T follicular helper cell (primary cell): ENCODE data around the gene C19orf81.
"Not testable (repeated sequence)": the region's sequence is repeated elsewhere in the genome, so short reads cannot be mapped to it uniquely, and the experiment has no call there.

Experiments
- DNase-seq: peaks from one replicate; pipeline ENCODE4 v3.0.0-alpha.2; 2020; ENCODE audit warnings: low read depth
- total RNA-seq, 2 experiments: gene quantifications; one replicate each; lab custom pipeline; 2026; lab: John Stamatoyannopoulos, UW

The C19orf81 gene
- 0 reads per million in 2 experiments for total RNA-seq

DNA sequence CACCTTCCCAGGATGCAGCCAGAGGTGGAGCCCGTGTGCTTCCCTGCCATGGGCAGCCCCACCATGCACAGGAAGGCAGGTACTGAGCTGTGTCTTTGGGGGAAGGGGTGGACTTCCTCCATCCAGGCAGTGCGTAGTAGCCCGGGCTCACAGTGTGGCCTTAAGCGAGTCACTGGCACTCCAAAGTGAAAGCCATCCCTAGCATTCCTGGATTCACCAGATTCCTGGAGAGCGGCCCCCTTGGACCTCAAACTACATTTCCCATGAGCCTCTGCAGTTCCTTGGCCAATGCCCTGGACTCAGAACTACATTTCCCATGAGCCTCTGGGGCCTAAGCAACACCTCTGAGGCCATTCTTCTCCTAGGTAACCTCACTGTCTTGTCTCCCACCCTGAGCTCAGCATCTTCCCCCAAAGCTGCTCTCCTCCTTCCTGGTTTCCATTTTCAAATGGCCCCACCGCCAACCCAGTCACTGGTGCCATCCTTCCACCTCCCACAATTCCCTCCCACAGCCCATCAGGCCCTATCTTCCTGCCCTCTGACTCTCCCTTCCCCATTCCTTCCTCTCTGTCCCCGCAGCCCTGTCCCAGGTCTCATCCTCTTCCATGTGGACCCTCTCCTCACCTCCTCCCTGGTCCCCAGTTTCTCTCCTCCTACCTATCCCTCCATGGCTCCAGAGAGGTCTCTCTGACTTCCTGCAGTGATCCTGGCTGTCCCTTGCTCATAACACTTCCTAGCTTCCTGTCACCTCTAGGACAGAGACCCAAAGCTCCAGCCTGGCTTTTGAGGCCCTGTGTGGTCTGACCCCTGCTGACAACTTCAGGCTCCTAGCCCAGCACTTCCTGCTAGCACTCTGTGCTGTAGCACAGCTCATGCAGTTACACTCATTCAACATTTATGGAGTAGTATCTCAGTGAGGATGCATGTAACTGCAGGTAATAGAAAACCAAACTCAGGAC lies at the start of gene C19orf81:
TSS of gene C19orf81 (plus strand) at position 13 of the 959 bp plus-strand sequence. CDS start at position 13, 0 bp downstream.
- no peak for DNase-seq

DNA sequence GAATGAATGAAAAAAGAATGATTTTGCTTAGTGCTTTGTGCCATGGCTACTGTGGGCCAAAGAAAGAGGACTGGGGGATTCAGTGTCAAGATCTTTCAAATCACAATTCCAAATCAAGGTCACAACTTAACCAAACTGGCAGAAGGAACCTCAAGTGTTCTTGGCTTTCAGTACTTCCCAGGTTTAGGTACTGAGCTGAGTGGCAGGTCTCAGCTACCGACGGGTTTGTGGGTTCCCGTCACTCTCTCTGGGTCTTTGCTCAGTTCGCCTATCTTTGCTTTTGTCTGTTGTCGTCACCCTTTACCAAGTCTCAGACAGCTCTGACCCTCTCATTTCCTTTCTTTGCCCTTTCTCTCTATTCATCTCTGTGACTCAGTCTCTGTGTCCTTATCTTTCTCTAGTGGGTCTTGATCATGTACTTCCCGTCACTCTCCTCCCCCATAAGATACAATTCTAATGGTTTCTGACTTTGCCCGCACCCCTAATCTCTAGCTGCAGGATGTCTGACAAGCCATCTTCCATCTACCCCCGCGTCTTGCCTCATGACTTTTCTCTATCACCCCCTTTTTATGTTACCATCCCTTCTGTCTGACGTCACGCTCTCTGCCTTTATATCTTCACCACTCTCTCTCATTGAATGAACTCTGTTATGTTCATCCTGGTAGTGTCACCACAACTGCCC lies 47.7 kb upstream of the C19orf81 start:
- no peak for DNase-seq

DNA sequence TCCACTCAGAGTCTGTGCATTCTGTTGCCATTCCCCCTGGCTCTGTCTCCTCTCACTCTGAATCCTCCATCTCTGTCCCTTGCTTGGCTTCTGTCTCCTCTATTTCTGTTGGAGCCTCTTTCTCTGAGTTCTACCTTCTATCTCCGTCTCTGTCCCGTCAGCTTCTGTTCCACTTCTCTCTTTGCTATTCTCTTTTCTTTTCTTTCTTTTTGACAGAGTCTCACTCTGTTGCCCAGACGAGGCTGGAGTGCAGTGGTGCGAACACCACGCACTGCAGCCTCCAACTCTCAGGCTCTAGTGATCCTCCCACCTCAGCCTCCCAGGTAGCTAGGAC lies 47.2 kb upstream of the C19orf81 start:
- no peak for DNase-seq

DNA sequence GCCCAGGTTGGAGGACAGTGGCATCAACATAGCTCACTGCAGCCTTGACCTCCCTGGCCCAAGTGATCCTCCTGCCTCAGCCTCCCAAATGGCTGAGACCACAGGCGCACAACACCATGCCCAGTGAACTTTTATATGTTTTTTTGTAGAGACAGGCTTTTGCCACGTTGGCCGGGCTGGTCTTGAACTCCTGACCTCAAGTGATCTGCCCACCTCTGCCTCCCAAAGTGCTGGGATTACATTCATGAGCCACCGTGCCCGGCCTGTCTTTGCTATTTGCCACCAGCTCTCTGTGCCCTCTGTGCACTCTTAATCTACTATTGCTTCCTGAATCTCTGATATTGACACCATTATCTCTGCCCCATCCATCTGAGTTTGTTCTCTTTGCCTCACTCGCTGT lies 46.7 kb upstream of the C19orf81 start:
- DNase-seq: no peak

DNA sequence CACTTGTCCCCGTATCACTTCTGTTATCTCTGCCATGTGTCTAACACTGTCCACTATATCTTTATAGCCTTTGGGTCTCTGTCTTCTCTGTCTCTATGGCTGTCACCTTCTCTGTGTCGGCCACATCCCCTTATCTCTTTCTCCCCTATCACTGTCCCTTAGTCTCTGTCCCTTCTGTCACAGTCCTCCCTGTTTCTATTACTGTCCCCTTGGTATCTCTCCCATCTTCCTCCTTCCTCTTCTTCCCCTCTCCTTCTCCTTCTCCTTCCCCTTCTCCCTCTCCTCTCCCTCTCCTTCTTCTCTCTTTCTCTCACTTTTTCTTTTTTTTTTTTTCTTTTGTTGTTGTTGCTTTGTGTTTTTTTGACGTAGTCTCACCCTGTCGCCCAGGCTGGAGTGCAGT lies 46.3 kb upstream of the C19orf81 start:
- DNase-seq: no peak

DNA sequence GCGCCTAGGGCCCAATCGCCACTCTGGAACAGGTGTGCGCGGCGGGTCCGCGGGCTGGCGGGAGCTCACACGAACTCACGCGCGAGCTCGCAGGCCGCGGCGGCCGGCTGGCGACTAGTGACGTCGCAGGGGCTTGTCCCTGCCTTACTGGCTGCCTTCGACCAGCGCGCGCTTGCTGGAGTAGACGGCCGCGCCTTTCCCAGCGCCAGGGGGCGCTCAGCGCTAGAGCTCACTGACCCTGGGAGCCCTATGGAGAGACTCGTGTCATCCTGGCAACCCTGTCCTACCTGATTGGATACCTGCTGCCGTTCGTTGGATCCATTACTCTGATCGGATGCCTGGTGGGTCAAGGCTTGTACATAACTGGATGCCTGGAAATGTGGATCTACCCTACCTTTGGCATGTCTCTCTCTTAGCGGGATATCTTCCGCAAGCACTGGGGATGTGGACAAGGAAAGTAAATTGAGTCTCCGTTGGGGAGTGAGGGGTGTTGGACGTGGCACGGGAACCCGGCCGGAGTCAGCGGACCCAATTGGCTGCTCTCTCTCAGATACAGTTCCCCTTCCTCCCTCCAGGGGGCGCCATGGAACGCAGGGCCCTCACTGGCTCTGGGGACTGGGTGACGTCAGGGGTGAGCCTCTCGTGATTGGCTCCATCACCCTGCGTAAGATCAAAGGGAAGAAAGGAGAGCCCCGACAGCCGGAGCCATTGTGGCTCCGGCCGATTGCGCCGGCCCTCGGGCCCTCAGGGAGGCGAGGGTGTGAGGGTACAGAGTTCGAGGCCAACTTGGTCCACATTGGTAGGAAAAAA lies 44.8 kb upstream of the C19orf81 start:
- not testable (repeated sequence) for DNase-seq

DNA sequence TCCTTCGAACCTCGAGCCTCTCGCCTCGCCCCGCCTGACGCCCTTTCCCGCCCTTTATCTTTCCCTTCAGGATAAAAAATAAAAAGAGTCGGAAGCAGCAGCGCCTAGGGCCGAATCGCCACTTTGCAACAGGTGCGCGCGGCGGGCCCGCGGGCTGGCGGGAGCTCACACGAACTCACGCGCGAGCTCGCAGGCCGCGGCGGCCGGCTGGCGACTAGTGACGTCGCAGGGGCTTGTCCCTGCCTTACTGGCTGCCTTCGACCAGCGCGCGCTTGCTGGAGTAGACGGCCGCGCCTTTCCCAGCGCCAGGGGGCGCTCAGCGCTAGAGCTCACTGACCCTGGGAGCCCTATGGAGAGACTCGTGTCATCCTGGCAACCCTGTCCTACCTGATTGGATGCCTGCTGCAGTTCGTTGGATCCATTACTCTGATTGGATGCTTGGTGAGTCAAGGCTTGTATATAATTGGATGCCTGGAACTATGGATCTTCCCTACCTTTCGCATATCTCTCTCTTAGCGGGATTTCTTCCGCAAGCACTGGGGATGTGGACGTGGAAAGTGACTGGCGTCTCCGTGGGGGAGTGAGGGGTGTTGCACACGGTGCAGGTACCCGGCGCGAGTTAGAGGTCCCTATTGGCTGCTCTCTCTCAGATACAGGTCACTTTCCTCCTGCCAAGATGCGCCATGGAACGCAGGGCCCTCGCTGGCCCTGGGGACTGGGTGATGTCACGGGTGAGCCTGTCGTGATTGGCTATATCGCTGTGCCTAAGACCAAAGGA lies 43.0 kb upstream of the C19orf81 start:
- not testable (repeated sequence) for DNase-seq

DNA sequence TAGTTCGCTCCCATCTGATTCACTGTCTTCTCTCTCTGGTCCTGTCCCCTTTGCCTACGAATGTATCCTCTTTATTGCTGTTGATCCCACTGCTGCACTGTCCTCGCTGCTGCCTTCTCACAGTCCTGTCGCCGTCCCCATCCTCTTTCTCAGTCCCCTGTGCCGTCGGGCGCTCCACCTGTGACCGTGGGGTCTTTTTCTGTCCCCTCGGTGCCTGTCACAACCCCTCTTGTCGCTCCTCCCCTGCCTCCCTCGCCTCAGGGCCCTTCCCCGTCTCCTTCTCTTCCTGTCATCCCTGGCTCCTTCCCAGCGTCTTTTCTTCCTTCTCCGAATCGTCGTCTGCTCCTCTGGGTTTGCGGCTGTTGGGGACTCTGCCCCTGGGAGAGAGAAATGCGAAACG lies 41.9 kb upstream of the C19orf81 start:
- no peak for DNase-seq

DNA sequence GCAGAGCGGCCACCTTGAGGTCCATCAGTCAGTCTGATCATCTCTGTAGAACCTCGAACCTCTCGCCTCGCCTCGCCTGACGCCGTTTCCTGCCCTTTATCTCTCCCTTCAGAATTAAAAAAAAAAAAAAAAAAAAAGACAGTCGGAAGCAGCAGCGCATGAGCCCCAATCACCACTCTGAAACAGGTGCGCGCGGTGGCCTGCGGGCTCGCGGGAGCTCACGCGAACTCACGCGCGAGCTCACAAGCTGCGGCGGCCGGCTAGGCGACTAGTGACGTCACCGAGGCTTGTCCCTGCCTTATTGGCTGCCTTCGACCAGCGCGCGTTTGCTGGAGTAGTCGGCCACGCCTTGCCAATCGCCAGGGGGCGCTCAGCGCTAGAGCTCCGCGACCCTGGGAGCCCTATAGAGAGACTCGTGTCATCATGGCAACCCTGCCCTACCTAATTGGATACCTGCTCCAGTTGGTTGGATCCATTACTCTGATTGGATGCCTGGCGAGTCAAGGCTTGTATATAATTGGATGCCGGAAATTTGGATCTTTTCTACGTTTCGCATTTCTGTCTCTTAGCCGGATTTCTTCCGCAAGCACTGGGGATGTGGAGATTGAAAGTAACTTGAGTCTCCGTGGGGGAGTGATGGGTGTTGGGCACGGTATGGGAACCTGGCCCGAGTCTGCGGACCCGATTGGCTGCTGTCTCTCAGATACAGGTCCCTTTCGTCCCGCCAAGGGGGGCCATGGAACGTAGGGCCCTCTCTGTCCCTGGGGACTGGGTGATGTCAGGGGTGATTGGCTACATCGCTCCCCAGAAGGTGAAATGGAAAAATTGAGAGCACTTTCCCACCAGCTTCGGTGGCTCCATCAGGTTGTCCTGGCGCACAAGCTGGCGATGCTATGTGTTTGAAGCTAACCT lies 41.1 kb upstream of the C19orf81 start:
- DNase-seq: peak; percentile 58

DNA sequence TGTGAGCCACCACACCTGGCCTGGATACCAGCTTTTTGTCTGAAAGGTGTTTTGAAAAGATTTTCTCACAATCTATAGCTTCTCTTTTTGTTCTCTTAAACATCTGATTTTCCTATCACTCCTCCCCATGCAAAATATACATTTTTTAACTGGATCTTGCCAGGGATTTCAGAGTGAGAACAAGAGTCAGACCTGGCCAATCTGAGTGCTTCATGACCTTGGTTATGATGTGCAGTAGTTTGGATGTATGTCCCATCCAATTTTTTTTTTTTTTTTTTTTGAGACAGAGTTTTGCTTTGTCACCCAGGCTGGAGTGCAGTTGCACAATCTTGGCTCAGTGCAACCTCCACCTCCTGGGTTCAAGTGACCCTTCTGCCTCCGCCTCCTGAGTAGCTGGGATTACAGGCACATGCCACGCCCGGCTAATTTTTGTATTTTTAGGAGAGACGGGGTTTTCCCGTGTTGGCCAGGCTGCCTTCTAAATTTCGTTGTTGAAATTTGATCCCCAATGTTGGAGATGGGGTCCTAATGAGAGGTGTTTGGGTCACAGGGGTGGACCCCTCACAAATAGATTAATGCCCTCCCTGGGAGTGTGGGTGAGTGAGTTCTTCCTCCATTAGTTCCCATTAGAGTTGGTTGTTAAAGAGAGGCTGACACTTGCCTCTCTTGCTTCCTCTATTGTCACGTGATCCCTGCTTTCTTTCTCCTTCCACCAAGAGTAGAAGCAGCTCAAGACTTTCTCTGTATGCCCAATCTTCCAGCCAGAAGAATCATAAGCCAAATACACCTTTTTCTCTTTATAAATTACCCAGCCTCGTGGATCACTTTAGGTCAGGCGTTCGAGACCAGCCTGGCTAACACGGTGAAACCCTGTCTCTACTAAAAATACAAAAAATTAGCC lies 36.5 kb upstream of the C19orf81 start:
- DNase-seq: not testable (repeated sequence)

DNA sequence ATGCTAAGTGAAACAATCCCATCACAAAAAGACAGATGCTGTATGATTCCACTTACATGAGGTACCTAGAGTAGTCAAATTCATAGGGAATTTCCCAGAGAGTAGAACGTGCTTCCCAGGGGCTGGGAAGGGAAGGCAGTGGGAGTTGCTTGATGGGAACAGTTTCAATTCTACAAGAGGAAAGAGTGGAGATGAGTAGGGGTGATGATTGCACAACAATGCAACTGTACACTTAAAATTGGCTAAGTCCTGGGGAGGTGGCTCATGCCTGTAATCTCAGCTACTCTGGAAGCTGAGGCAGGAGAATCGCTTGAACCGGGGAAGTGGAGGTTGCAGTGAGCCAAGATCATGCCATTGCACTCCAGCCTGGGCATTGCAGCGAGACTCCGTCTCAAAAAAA lies 30.9 kb upstream of the C19orf81 start:
- not testable (repeated sequence) for DNase-seq

DNA sequence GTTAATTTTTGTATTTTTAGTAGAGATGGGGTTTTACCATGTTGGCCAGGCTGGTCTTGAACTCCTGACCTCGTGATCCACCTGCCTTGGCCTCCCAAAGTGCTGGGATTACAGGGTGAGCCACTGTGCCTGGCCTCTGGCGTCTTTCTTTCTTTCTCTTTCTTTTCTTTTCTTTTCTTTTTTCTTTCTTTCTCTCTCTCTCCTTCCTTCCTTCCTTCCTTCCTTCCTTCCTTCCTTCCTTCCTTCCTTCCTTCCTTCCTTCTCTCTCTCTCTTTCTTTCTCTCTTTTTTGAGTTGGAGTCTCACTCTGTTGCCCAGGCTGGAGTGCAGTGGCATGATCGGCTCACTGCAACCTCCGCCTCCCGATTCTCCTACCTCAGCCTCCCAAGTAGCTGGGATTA lies 30.1 kb upstream of the C19orf81 start:
- not testable (repeated sequence) for DNase-seq

DNA sequence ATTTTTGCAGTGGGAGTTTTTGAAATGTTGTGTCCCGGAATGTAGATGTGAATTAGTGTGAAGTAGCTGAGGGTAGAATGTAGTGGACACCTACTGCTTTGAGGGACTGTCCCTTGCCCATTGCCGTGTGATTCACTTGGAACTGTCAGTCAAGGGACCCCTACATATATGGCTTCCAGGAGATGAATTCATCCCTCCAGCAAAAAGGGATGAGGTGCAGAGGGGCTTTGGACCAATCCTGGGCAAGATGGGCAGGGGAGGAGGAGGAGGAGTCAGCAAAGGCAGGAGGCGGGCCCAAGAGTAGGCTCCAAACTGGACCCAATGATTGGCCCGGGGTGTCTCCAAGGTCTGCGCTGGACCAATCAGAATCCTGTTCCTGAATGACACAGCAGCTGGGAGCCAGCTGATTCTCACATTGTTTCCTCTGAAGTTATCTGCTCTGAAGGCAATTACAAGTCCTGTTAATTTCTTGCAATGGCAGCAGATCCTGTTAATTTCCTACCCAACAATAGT lies 28.8 kb upstream of the C19orf81 start:
- DNase-seq: not testable (repeated sequence)

DNA sequence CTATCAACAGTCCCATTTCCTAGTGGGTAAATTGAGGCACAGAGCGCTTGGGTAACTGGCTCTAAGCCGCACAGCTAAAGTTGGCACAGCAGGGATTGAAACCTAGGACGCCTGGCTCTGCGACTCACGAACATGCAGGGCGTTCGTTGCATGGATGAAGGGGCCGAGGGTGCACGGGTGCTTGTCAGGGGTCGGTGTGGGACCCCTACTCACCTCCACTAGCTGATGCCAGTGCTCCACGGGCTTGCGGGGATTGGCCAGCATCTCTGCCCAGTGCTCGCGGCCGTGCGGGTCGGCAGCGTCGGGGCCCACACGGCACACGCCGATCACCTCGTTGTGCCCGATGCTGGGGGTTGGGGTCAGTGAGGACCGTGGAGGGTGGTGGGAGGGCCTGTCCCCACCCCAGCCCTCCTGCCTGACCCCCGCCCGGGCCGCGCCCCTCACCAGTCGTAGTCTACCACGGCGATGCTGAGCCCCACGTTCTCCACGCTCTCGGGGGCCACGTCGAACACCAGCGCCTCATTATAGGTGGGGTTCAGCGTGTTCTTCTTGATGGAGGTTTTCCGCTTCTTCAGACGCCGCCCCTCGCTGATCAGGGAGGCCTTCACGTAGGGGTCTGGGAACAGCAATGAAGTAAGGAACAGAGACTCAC lies 24.2 kb upstream of the C19orf81 start:
- no peak for DNase-seq

DNA sequence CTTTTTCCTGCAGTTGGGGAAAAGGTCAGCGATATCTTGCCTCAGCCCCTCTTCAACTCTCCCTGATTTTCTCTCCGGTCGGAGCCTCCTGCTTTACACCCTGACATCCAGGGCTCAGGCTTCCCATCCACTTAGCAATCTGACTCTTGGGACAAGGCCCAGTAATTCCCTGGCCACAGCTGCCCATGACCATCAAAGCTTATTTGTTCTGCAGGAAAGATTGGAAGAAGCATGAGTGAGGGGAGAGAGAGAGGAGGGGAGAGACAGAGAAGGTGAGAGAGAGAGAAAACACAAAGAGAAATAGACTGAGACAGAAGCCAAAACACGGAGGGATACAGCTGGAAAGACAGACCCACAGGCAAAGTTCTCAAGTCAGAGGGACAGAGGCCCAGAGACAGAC lies 23.2 kb upstream of the C19orf81 start:
- DNase-seq: no peak

DNA sequence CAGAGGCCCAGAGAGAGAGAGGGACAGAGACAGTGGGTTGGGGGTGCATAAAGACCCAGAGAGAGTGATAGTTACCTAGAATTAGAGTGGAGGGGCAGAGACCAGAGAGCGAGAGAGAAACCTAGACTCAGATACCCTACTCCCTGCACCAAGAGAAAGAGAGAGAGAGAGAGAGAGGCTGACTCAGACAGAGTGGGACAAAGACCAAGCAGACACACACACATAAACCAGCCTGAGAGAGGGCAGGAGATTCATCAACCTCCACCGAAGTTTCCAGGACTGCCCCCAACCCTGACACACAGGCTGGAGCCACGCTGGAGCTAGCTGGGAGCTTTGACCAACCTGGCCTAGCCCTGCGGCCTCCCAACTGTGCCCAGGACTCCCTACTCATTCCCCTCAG lies 22.4 kb upstream of the C19orf81 start:
- DNase-seq: no peak

DNA sequence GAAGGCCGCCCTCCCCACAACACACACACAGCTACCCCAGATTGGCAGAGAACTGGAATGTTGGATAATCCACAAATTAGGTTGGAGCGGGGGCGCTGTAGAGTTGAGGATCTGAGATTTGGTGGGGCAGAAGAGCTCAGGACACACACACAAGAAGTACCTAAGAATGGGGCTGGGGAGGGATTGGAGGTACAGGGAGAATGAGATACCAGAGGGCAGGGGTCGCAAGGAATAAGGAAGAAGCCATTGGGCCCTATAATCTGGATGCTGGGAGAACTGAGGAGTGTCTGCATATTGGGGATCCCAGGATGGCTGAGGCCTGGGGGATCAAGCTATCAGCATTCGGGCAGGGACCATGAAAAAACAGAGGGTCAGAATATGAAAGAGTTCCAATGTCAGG lies 21.1 kb upstream of the C19orf81 start:
- no peak for DNase-seq

DNA sequence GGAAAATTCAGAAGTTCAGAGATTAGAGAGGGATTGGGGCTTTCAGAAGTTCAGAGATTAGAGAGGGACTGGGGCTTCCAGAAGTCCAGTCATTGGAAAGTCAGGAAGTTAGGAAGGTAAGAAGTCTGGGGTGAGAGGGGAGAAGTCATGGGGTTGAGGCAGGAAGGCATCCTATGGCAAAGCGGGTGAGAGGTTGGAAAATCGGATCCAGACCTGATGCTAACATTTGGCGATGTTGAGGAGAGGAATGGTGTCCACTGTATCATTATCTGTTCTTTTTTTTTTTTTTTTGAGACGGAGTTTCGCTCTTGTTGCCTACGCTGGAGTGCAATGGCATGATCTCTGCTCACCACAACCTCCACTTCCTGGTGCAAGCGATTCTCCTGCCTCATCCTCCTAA lies 20.7 kb upstream of the C19orf81 start:
- no peak for DNase-seq

DNA sequence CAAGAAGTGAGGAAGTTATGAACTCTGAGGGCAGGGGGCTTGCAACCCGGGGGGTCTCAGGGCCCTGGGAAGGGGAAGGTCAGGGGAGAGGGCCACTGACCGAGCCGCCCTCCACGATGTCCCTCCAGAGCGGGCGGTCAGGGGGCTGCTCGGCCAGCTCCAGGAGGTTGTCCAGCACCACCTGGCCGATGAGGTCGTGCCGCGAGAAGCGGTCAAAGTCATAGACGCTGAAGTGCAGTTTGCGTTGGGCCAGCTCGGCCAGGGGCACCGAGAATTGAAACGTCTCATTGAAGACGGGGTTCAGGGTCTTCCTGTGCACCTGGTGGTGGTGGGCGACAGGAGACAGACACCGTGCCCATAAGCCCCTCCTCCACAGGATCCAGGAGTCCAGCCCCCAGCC lies 20.1 kb upstream of the C19orf81 start:
- DNase-seq: no peak
